NCI-H1930 (cell line): ENCODE data around the gene CDK14.

Experiments
- DNase-seq, 2 experiments: peaks; one replicate each; lab custom pipeline; 2025; lab: John Stamatoyannopoulos, UW

CDK14 gene

DNA sequence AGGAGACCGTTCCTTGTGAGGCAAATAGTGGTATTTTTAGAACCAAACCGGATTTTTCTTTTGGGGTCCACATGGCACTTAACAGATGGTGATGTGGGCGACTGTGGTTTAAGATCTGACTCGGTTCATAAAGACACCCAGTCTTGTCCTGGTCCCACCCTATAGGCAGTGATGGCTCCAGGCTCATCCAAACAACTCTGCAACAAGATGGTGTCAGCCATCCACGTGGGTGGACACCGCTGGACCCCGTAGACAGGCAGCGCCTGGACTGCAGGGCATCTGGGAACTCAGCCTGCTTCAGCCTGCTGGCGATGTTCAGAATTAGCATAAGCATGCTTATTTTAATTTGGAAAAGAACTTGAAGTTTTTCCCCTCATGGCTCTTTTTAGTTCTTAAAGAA, 409.7 kb downstream of the CDK14 start:
- no peak for DNase-seq

- no peak for DNase-seq
These were observed 411.2 kb downstream of the CDK14 start for GRCh38 chr7:91007371-91007770.

DNA sequence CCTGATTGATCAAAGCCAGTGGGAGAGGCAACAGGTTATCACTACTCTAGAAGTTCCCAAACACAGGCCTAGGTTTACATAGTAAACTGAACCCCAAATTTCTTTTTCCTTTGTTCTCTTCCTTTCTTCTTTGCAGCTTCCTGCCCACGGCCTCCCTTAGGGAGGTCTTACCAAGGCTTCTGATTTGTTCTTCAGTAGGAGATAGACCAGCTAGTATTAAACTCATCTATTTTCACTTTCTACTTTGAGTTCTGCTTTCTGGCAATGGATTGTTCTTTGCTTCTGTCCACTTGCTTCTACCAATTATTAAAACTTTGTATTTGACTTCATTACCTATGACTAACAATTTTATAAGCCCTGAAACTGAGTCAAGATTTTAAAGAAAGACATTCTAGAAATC, 417.0 kb downstream of the CDK14 start:
- no peak for DNase-seq

- DNase-seq: no peak
These were observed 423.7 kb downstream of the CDK14 start for GRCh38 chr7:91019686-91020385.

DNA sequence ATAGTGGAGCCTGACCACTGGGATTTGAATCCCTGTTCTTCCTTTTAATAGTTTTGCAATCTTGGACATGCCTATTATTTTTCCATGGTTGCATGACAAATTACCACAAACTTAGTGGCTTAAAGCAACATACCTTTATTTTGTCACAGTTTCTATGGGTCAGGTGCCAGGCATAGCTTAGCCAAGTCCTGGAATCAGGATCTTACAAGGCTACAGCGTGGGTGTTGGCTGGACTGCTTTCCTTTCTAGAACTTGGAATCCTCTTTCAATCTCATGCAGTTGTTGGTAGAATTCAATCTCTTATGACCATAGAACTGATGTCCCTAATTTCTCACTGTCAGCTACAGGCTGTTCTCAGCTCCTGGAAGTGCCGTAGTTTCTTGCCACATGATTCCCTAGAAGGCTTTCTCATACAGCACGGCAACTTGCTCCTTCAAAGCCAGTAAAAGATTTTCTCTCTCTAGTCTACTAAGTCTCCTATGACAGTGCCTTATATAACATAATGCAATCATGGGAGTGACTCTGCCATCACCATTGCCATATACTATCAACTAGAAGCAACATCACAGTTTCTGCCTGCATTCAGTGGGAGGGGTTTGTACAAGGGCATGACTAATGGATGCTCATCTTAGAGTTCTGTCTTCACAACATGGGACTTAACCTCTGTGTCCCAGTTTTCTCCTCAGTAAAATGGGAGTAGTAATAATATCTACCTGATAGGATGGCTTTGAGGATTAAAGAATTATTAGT, 424.7 kb downstream of the CDK14 start:
- DNase-seq: no peak

- DNase-seq: no peak
These were observed 425.8 kb downstream of the CDK14 start for GRCh38 chr7:91021956-91022355.

GRCh38 chr7:91025906-91026390, 429.8 kb downstream of the CDK14 start:
- no peak for DNase-seq

- DNase-seq: no peak
These were observed 433.6 kb downstream of the CDK14 start for GRCh38 chr7:91029688-91030087.

GRCh38 chr7:91030680-91031380, 434.7 kb downstream of the CDK14 start:
- DNase-seq: no peak

- DNase-seq: no peak
These were observed 435.6 kb downstream of the CDK14 start for GRCh38 chr7:91031757-91032156.

GRCh38 chr7:91033574-91033973, 437.5 kb downstream of the CDK14 start:
- peak in 1 of 2 experiments; percentile 3 for DNase-seq

- peak; percentile 60 to 82 for DNase-seq
These were observed 438.6 kb downstream of the CDK14 start for GRCh38 chr7:91034459-91035368.

DNA sequence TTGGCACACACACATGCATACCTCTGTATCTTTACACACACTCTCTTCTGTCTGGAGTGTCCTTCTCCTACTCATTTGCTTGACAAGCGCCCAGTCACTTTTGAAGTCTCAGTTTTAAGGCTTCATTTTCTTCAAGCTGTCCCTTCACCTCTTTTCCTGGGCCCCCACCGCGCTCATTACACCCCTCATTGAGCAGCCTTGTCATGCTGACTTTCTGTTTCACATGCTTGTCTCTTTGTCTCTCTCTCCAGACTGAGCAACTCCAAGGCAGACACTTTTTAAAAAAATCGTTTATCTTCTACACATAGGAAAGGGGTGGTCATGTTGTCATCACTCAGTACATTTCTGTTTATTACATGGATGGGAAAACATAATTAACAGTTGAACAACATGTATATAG, 442.9 kb downstream of the CDK14 start:
- no peak for DNase-seq

DNA sequence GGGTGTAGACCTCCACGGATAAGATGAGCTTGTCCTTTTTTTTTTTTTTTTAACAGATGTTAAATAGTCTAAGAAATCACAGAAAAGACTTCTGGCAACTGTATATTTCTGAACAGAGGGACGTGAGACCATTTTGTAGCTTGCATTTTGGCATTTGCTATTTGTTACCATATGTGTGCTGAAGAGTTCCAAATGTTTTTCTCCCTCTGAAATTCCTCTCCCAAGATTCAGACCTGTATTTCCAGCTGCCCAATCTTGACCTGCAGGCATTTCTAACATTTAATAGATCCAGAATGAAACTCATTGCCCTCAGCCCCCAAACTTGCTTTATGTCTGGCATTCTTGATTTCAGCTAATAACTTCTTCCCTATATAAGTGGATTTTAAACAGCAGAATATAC, 445.0 kb downstream of the CDK14 start:
- DNase-seq: no peak

GRCh38 chr7:91041901-91042484, 445.9 kb downstream of the CDK14 start:
- DNase-seq: no peak

- DNase-seq: no peak
These were observed 447.1 kb downstream of the CDK14 start for GRCh38 chr7:91043186-91043585.

DNA sequence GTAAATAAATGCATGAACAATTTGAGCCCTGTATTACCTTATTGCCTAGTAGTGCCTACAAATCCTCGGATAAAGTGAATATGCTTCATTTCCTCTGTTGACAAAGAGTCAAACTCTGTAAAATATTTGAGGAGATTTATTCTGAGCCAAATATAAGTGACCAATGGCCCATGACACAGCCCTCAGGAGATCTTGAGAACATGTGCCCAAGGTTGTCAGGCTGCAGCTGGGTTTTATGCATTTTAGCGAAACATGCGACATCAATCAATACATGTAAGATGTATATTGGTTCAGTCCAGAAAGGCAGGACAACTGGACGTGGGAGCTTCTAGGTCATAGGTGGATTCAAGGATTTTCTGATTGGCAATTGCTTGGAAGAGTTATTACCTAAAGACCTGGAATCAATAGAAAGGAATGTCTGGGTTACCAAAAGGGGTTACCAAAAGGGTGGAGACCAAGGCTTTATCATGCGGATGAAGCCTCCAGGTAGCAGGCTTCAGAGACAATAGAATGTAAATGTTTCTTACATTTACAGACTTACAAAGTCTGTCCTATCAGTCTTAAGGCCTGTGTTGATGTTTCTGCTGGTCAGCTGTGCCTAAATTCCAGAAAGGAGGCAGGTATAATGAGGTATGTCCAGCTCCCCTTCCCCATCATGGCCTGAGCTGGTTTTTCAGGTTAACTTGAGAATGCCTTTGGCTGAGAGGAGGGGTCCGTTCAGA, 448.0 kb downstream of the CDK14 start:
- no peak for DNase-seq

GRCh38 chr7:91045606-91046005, 449.5 kb downstream of the CDK14 start:
- no peak for DNase-seq

- no peak for DNase-seq
These were observed 450.4 kb downstream of the CDK14 start for GRCh38 chr7:91046322-91047089.

GRCh38 chr7:91047636-91048035, 451.5 kb downstream of the CDK14 start:
- no peak for DNase-seq
